ENCODE measurements around the gene NDUFAF8.

- TF ChIP-seq, protein P1, sequence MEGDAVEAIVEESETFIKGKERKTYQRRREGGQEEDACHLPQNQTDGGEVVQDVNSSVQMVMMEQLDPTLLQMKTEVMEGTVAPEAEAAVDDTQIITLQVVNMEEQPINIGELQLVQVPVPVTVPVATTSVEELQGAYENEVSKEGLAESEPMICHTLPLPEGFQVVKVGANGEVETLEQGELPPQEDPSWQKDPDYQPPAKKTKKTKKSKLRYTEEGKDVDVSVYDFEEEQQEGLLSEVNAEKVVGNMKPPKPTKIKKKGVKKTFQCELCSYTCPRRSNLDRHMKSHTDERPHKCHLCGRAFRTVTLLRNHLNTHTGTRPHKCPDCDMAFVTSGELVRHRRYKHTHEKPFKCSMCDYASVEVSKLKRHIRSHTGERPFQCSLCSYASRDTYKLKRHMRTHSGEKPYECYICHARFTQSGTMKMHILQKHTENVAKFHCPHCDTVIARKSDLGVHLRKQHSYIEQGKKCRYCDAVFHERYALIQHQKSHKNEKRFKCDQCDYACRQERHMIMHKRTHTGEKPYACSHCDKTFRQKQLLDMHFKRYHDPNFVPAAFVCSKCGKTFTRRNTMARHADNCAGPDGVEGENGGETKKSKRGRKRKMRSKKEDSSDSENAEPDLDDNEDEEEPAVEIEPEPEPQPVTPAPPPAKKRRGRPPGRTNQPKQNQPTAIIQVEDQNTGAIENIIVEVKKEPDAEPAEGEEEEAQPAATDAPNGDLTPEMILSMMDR (IDR thresholded peaks at IDR 0.05; ENCODE audit: borderline replicate concordance, extremely low read depth, low read length, poor library complexity, severe bottlenecking): no peak
- no peak for TF ChIP-seq EZH2 (IDR thresholded peaks at IDR 0.05; ENCODE audit: borderline replicate concordance, low read depth, low read length, severe bottlenecking)
These were observed 34.5 kb upstream of the NDUFAF8 start for GRCh38 chr17:81204578-81204977.

Data from DND-41 (cell line).